RWPE1 (cell line): ENCODE results near the gene LGR4.

Experiments
- CTCF ChIA-PET: fragments of 350-600 bp; sonication (Branson Sonifier 250); formaldehyde crosslinking; extraction: SDS; loops from one replicate; lab custom pipeline; 2021; lab: Yijun Ruan, JAX
- POLR2A ChIA-PET: fragments of 400-600 bp; formaldehyde crosslinking; extraction: SDS; loops from one replicate; lab custom pipeline; 2020; ENCODE audit warnings: antibody characterized with exemption; ENCODE audit not compliant: low non-redundant PET; lab: Yijun Ruan, JAX
- DNase-seq: peaks from one replicate; pipeline ENCODE4 v3.0.0; 2012; ENCODE audit warnings: low spot score
- H3K27ac ChIP-seq: fragments of 450-650 bp; 2 replicates; pipeline ENCODE4 v1.5.1; 2017
- TF ChIP-seq, protein P1 (sequence below): fragments of 450-650 bp; conservative IDR thresholded peaks from 2 replicates; pipeline ENCODE4 v1.5.1; 2017; ENCODE audit warnings: low read depth, mild to moderate bottlenecking

LGR4 gene

DNA sequence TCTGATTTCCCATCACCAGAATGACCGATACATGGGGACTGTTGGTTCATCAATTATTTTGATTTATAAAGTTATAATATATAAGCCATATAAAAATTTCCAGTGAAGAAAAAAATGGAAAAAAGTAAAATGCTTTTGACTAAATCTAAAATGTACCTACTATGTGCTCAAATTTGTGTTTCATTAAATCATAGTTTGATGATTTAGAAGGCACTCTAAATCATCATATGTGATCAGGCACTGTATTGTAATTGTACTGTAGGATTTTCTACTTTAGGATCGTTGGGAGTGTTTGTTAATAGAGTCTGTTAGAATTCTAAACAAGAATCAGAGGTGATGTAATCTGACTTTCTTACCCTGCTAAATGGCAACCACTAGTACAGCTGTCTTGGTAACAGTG, 31.6 kb upstream of the LGR4 start:
- H3K27ac ChIP-seq: no peak overlapping the region

DNA sequence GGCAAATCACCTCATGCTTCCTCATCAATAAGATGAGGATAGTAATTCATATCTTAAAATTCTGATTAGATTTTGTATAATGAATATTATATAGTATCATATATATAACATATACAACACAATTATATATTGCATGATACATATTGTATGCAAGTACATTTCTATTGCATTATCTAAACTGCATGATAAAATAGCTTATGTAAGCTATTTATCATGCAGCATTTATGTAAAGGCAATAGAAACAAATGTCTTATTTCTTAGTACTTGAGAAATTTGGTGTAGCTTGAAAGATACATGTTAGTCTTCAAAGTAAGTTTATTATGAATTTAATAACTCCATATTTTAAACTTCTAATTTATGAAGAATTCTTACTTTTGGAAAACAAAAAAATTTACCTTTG, 28.5 kb upstream of the LGR4 start:
- TF ChIP-seq, protein P1, sequence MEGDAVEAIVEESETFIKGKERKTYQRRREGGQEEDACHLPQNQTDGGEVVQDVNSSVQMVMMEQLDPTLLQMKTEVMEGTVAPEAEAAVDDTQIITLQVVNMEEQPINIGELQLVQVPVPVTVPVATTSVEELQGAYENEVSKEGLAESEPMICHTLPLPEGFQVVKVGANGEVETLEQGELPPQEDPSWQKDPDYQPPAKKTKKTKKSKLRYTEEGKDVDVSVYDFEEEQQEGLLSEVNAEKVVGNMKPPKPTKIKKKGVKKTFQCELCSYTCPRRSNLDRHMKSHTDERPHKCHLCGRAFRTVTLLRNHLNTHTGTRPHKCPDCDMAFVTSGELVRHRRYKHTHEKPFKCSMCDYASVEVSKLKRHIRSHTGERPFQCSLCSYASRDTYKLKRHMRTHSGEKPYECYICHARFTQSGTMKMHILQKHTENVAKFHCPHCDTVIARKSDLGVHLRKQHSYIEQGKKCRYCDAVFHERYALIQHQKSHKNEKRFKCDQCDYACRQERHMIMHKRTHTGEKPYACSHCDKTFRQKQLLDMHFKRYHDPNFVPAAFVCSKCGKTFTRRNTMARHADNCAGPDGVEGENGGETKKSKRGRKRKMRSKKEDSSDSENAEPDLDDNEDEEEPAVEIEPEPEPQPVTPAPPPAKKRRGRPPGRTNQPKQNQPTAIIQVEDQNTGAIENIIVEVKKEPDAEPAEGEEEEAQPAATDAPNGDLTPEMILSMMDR: no peak
- ChIA-PET POLR2A (no interaction called here), CTCF (interaction anchor here (0.5 to 0.6 kb wide), 2 partner anchors 296 to 590 kb away, joined by 3 to 5 read pairs; no protein-coding TSS in a partner anchor)
- no peak for DNase-seq
- no peak overlapping the region for H3K27ac ChIP-seq

More for the DNA sequence above, 31.6 kb upstream of the LGR4 start:
- DNase-seq: no peak
- CTCF ChIA-PET: interaction anchor here (1.1 kb wide), 1 partner anchor 31 kb away, joined by 3 read pairs; no protein-coding TSS in a partner anchor
- TF ChIP-seq, protein P1: no peak
- POLR2A ChIA-PET: no interaction called here

DNA sequence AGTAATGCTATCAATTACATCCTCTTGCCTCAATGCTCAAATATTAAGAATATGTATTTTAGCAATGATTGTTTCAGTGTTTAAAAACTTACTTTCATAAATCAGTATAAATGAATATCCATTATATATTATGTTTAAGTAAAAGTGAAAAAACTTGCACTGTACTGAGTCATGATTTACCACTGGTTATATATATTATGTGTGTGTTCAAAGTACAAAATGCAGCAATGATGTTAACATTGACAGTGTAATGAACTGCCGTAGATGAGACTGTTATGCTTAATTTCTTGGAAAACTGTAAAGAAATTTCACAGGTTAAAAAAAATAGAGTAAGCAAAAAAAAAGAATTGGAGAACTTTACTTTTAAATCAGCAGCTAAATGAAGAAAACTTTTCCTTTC, 25.3 kb upstream of the LGR4 start:
- TF ChIP-seq, protein P1: no peak
- H3K27ac ChIP-seq: no peak overlapping the region
- ChIA-PET CTCF (interaction anchor here (0.5 to 0.9 kb wide), 5 partner anchors 20 to 826 kb away, joined by 3 to 6 read pairs (median 4); no protein-coding TSS in a partner anchor), POLR2A (interaction anchor here (0.6 kb wide), 1 partner anchor 135 kb away, joined by 3 read pairs; the partner anchor contains the start of gene CCDC34)
- DNase-seq: no peak

DNA sequence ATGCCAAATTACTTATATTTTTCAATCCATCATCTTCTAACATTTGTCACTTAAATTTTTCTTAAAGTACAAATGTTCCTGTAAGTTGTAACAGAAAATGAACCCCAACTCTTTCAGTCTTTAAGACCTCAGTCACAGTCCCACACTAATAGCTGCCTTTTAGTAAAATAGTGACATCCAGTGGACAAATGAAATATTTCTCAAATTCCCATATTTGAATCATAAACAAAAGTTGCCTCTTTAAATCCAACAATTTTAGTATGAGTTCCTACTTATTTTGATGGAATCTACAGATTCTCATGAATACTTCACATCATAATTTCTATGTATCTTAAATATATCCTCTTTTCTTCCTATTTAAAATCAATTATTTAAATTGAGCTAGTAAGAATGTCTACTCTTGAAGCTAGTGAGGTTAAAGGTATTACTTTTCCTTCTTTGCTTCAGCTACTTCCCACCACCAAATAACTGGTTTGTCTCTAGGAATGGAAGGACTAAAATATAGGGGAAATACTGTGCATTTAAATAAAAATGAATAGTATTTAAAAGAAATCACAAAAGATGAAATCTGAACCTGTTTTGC, 24.8 kb upstream of the LGR4 start:
- H3K27ac ChIP-seq: no peak overlapping the region
- ChIA-PET CTCF (interaction anchor here (0.8 to 1.6 kb wide), 3 partner anchors 144 to 320 kb away, joined by 4 to 6 read pairs (median 4); no protein-coding TSS in a partner anchor), POLR2A (no interaction called here)
- DNase-seq: no peak
- TF ChIP-seq, protein P1: peak; percentile 66

DNA sequence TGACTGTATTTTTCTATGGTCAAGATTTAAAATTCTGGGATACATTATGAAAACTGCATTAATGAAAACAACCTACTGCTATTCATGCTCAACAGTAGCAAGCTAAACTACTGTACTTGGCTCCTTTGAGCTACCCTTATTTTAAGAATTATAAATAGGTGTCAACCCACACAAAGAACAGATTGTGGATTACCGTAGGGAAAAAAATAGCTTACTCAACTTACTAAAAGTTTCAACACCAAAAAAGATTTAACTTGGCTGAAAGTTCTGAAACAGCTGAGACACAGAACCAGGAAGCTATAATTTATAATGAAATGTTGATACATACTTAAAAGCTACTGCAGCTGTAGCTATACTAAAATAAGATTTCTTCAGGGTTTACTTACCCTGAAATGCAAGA, 23.9 kb upstream of the LGR4 start:
- H3K27ac ChIP-seq: no peak overlapping the region
- ChIA-PET POLR2A (no interaction called here), CTCF (interaction anchor here (1.0 to 1.6 kb wide), 2 partner anchors 11 to 313 kb away, joined by 5 to 6 read pairs; no protein-coding TSS in a partner anchor)
- DNase-seq: no peak
- TF ChIP-seq, protein P1: no peak

DNA sequence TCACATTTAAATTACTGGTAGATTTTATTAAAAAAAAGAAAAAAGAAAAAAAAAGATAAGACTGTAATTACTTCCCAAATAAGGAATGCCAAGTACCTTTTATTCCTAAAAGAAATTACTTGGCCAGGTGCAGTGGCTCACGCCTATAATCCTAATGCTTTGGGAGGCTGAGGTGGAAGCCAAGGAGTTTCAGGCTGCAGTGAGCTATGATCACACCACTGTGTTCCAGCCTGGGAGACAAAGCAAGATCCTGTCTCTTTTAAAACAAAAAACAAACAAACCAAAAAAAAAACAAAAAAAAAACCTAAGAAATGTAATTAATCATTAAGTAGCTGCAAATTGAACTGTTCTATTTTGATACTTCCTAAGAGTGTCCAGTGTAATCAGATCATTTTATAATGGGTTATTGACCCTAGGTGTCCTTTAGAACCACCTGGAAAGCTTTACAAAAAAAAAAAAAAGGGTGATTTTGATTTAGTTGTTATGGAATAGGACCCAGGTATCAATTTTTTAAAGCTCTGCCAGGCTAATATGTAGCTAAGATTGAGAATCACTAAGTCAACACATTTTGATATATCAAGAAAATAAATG, 23.2 kb upstream of the LGR4 start:
- DNase-seq: no peak
- TF ChIP-seq, protein P1: no peak
- CTCF ChIA-PET: interaction anchor here (0.6 to 1.6 kb wide), 4 partner anchors 11 to 595 kb away, joined by 3 to 6 read pairs (median 4); no protein-coding TSS in a partner anchor
- POLR2A ChIA-PET: no interaction called here
- no peak overlapping the region for H3K27ac ChIP-seq
